OCI-LY1 (cell line): ENCODE measurements around the gene BORCS8.

Source experiments
- H2AFZ ChIP-seq: fragments of 200-600 bp; sonication (generic), shearing (Covaris generic); 2 replicates; pipeline ENCODE4 v1.6.0; 2014; ENCODE audit warnings: antibody characterized with exemption, mild to moderate bottlenecking, low read length
- H3F3A ChIP-seq: fragments of 200-600 bp; sonication (generic), shearing (Covaris generic); 2 replicates; pipeline ENCODE4 v1.6.0; 2014; ENCODE audit warnings: mild to moderate bottlenecking, antibody characterized with exemption, low read length, moderate library complexity; ENCODE audit not compliant: insufficient read depth
- H3K27ac ChIP-seq: fragments of 200-600 bp; sonication (generic); 2 replicates; pipeline ENCODE4 v1.5.1; 2014; ENCODE audit warnings: low read length, mixed run types, mild to moderate bottlenecking, low read depth; ENCODE audit not compliant: poor library complexity, severe bottlenecking
- H3K27me3 ChIP-seq: fragments of 200-600 bp; sonication (generic); 2 replicates; pipeline ENCODE4 v1.6.0; 2014; ENCODE audit warnings: antibody characterized with exemption, mild to moderate bottlenecking, low read length, moderate library complexity; ENCODE audit not compliant: insufficient read depth
- H3K36me3 ChIP-seq: fragments of 200-600 bp; sonication (generic); 2 replicates; pipeline ENCODE4 v1.6.1; 2014; ENCODE audit warnings: mild to moderate bottlenecking, antibody characterized with exemption, low read length, moderate library complexity, mixed read lengths; ENCODE audit not compliant: insufficient read depth
- H3K4me1 ChIP-seq: fragments of 200-600 bp; sonication (generic); 2 replicates; pipeline ENCODE4 v1.5.1; 2014; ENCODE audit warnings: mild to moderate bottlenecking, low read length, moderate library complexity; ENCODE audit not compliant: insufficient read depth, severe bottlenecking
- H3K4me2 ChIP-seq: fragments of 200-600 bp; sonication (generic), shearing (Covaris generic); 2 replicates; pipeline ENCODE4 v1.6.1; 2014; ENCODE audit warnings: low read length
- H3K4me3 ChIP-seq: fragments of 200-600 bp; sonication (generic); 2 replicates; pipeline ENCODE4 v1.5.1; 2014; ENCODE audit warnings: low read length, low read depth, mild to moderate bottlenecking, mixed read lengths; ENCODE audit not compliant: poor library complexity, severe bottlenecking
- H3K79me2 ChIP-seq: fragments of 200-600 bp; shearing (Covaris generic); 2 replicates; pipeline ENCODE4 v1.6.1; 2016; ENCODE audit warnings: mixed run types, low read length, mixed read lengths; ENCODE audit not compliant: insufficient read depth
- H3K9ac ChIP-seq: fragments of 200-600 bp; sonication (generic), shearing (Covaris generic); 2 replicates; pipeline ENCODE4 v1.6.1; 2014; ENCODE audit warnings: mild to moderate bottlenecking, low read length, mixed read lengths
- H3K9me2 ChIP-seq: fragments of 200-600 bp; sonication (generic), shearing (Covaris generic); 2 replicates; pipeline ENCODE4 v1.6.1; 2014; ENCODE audit warnings: low read depth, mild to moderate bottlenecking, low read length, mixed read lengths
- H3K9me3 ChIP-seq: fragments of 200-600 bp; shearing (Covaris generic); 2 replicates; pipeline ENCODE4 v1.6.1; 2014; ENCODE audit warnings: low read length, mixed read lengths
- H4K20me1 ChIP-seq: fragments of 200-600 bp; sonication (generic), shearing (Covaris generic); 2 replicates; pipeline ENCODE4 v1.6.0; 2016; ENCODE audit warnings: mild to moderate bottlenecking, low read length; ENCODE audit not compliant: insufficient read depth
- EZH2 ChIP-seq: fragments of 200-600 bp; sonication (generic), shearing (Covaris generic); IDR thresholded peaks from 2 replicates; pipeline ENCODE4 v1.8.0; 2017; ENCODE audit warnings: borderline replicate concordance, mixed run types, mild to moderate bottlenecking, antibody characterized with exemption, low read length, moderate library complexity, mixed read lengths
- TF ChIP-seq, protein P1 (sequence below): fragments of 200-600 bp; sonication (generic), shearing (Covaris generic); IDR thresholded peaks from 2 replicates; pipeline ENCODE4 v1.5.1; 2017; ENCODE audit warnings: mild to moderate bottlenecking, antibody characterized with exemption, low read length, moderate library complexity, mixed read lengths

BORCS8 gene

DNA sequence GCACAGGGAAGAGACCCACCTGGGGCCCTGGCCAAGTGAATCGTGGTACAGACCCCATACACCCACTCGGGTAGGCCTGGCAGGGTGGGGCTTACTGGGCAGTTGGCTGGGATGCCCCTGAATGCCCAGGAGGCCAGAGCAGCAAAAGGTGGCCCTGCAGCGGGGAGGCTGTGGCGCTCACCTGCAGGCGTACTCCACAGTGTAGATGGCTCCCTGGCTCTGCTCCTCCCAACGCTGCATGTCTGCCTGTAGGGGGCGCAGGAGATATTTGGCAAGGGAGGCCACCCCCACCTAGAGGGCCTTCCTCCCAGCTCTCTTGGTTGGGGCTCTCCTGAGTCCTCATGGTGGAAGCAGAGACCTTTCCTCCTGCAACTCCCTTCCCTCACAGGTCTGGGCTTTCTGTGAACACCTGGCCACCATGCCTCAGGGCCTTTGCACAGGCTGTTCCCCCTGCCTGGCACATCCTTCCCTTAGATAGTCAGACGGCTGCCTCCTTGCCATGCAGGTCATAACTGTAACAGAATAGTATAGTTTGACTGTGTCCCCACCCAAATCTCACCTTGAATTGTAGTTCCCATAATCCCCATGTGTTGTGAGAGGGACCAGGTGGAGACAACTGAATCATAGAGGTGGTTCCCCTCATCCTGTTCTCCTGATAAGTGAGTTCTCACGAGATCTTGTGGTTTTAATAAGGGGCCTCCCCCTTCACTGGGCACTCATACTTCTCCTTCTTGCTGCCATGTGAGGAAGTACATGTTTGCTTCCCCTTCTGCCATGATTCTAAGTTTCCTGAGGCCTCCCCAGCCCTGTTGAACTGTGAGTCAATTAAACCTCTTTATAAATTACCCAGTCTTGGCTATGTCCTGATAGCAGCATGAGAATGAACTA lies 5.9 kb downstream of the BORCS8 start:
- H3K4me3 ChIP-seq: no peak overlapping the region
- H3K27ac ChIP-seq: no peak overlapping the region
- H3K9ac ChIP-seq: no peak overlapping the region
- H3K9me3 ChIP-seq: no peaks in the 10 kb centered on the region
- no peak overlapping the region for H3K4me2 ChIP-seq
- H3K9me2 ChIP-seq: no peaks in the 10 kb centered on the region
- no peaks in the 10 kb centered on the region for H3F3A ChIP-seq
- H4K20me1 ChIP-seq: no peaks in the 10 kb centered on the region
- peaks cover 21% of the 10 kb centered on the region for H3K4me1 ChIP-seq
- TF ChIP-seq EZH2: no peak
- TF ChIP-seq, protein P1, sequence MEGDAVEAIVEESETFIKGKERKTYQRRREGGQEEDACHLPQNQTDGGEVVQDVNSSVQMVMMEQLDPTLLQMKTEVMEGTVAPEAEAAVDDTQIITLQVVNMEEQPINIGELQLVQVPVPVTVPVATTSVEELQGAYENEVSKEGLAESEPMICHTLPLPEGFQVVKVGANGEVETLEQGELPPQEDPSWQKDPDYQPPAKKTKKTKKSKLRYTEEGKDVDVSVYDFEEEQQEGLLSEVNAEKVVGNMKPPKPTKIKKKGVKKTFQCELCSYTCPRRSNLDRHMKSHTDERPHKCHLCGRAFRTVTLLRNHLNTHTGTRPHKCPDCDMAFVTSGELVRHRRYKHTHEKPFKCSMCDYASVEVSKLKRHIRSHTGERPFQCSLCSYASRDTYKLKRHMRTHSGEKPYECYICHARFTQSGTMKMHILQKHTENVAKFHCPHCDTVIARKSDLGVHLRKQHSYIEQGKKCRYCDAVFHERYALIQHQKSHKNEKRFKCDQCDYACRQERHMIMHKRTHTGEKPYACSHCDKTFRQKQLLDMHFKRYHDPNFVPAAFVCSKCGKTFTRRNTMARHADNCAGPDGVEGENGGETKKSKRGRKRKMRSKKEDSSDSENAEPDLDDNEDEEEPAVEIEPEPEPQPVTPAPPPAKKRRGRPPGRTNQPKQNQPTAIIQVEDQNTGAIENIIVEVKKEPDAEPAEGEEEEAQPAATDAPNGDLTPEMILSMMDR: peak; percentile 83
- peaks cover 9% of the 10 kb centered on the region; the same call in 1 of the 2 replicates for H3K79me2 ChIP-seq
- no peaks in the 10 kb centered on the region for H3K27me3 ChIP-seq
- H3K36me3 ChIP-seq: peaks cover 36% of the 10 kb centered on the region
- no peak overlapping the region for H2AFZ ChIP-seq

DNA sequence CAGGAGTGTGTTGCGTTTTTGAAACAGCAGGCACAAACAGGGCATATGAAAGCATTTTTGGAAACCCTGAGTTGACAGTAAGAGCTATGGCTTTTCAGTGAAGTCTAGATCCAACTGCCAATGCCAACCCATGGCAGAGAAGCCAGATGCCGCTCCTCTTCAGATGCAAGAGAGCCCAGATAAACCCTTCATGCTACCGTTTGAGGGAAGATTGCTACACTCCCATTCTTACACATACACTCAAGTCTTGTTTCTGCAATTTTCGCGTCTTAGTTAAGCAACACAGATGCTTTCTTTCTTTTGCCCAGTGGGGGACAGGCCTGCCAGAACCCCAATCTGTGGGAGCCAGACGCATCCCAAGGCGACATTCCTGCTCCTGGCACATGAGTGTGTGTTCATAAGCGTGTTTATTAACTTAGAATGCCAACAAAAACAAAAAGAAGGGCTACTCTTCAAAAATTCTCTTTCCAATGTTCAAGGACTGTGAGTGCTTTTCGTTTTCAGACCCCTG lies 10.4 kb downstream of the BORCS8 start:
- Histone ChIP-seq H2AFZ (no peak overlapping the region), H3K4me2 (no peak overlapping the region), H3F3A (no peaks in the 10 kb centered on the region), H3K27ac (no peak overlapping the region), H3K27me3 (no peaks in the 10 kb centered on the region), H4K20me1 (no peaks in the 10 kb centered on the region), H3K9me2 (no peaks in the 10 kb centered on the region), H3K36me3 (peaks cover 37% of the 10 kb centered on the region), H3K4me3 (no peak overlapping the region), H3K4me1 (peaks cover 8% of the 10 kb centered on the region), H3K9me3 (no peaks in the 10 kb centered on the region), H3K79me2 (no peaks in the 10 kb centered on the region), H3K9ac (no peak overlapping the region)
- TF ChIP-seq, protein P1: no peak
- no peak for TF ChIP-seq EZH2

DNA sequence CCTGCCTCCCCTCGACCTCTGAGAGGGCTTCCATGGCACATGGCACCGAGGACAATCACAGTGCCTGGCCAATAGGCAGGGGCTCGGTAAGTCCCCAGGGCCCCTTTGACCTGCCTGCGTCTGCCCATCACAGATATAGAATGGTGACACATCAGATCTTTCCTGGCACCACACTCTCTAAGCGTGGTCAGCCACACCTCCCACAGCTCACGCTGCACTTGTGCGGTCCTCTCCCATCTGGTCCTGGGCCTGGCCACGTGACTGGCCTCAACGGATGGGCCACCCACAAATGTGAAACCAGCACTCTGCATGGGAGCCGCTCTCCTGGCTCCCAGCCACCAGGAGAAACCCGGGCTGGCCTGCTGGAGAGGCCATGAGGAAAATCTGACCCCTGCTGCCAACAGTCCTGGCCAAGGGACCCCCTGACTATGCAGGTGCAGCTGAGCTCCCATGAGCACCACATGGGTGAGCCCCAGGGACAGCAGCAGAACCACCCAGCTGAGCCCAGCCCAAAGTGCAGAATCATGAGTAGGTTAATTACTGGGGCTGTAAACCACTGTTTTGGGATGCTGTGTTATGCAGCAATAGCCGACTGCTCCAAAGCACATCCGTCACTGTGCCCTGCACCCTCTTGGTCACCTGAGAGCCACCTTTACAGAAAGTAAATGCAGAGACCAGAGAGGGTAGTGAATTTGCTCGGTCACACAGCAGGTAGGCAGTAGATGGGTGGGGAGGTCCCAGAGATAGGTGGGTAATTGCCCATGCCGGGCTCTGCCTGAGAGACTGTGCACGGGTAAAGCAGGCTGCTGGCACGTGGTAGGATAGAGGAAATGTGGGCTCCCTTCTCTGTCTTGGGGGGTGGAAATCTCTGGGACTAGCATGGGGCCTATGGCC lies 12.2 kb downstream of the BORCS8 start:
- Histone ChIP-seq H3K27ac (no peak overlapping the region), H3K79me2 (no peaks in the 10 kb centered on the region), H2AFZ (no peak overlapping the region), H3K9me3 (no peaks in the 10 kb centered on the region), H4K20me1 (no peaks in the 10 kb centered on the region), H3K27me3 (no peaks in the 10 kb centered on the region), H3K4me3 (no peak overlapping the region), H3K9me2 (no peaks in the 10 kb centered on the region), H3K36me3 (peaks cover 30% of the 10 kb centered on the region), H3K9ac (no peak overlapping the region), H3K4me2 (no peak overlapping the region), H3F3A (no peaks in the 10 kb centered on the region), H3K4me1 (peaks cover 6% of the 10 kb centered on the region)
- TF ChIP-seq, protein P1: no peak
- no peak for TF ChIP-seq EZH2
